ENCODE data around the gene VIT.
"Not testable (repeated sequence)": the region's sequence is repeated elsewhere in the genome, so short reads cannot be mapped to it uniquely, and the experiment has no call there.

- not testable (repeated sequence) for TF ChIP-seq POLR2A (IDR thresholded peaks at IDR 0.05; ENCODE audit: low read depth, low read length); TAF1 (IDR thresholded peaks at IDR 0.05; ENCODE audit: borderline replicate concordance, low read depth, low read length)
Measured at GRCh38 chr2:36688291-36688690, 8.2 kb upstream of the VIT start.
